ENCODE results near the gene LILRA6.
"Not testable (repeated sequence)": the region's sequence is repeated elsewhere in the genome, so short reads cannot be mapped to it uniquely, and the experiment has no call there.

LILRA6 gene

GRCh38 chr19:54231077-54231931, 11.3 kb downstream of the LILRA6 start:
- DNase-seq (ENCODE audit: low spot score), result peak; percentile 56

GRCh38 chr19:54230031-54230430, 12.6 kb downstream of the LILRA6 start:
- DNase-seq (ENCODE audit: low spot score), result no peak

- no peak for DNase-seq (ENCODE audit: low spot score)
Measured at GRCh38 chr19:54229146-54229545, 13.4 kb downstream of the LILRA6 start.

GRCh38 chr19:54224619-54225018, 18.0 kb downstream of the LILRA6 start:
- not testable (repeated sequence) for DNase-seq (ENCODE audit: low spot score)

- not testable (repeated sequence) for DNase-seq (ENCODE audit: low spot score)
Measured at GRCh38 chr19:54223937-54224281, 18.7 kb downstream of the LILRA6 start.

- not testable (repeated sequence) for DNase-seq (ENCODE audit: low spot score)
Measured at GRCh38 chr19:54223277-54223936, 19.2 kb downstream of the LILRA6 start.

GRCh38 chr19:54222474-54223276, 19.9 kb downstream of the LILRA6 start, which contains the start of gene LILRB3:
Gene LILRB3 (minus strand): TSS chr19:54223007. CDS start chr19:54222976, 31 bp downstream.
- DNase-seq (ENCODE audit: low spot score), result not testable (repeated sequence)

- not testable (repeated sequence) for DNase-seq (ENCODE audit: low spot score)
Measured at GRCh38 chr19:54221947-54222346, 20.6 kb downstream of the LILRA6 start.

- DNase-seq (ENCODE audit: low spot score), result not testable (repeated sequence)
Measured at GRCh38 chr19:54219702-54220101, 22.9 kb downstream of the LILRA6 start.

- no peak for DNase-seq (ENCODE audit: low spot score)
Measured at GRCh38 chr19:54218960-54219661, 23.5 kb downstream of the LILRA6 start.

- no peak for DNase-seq (ENCODE audit: low spot score)
Measured at GRCh38 chr19:54218259-54218658, 24.3 kb downstream of the LILRA6 start.

- not testable (repeated sequence) for DNase-seq (ENCODE audit: low spot score)
Measured at GRCh38 chr19:54217517-54218247, 24.9 kb downstream of the LILRA6 start.

- no peak for DNase-seq (ENCODE audit: low spot score)
Measured at GRCh38 chr19:54216869-54217268, 25.7 kb downstream of the LILRA6 start.

- not testable (repeated sequence) for DNase-seq (ENCODE audit: low spot score)
Measured at GRCh38 chr19:54214734-54215133, 27.9 kb downstream of the LILRA6 start.

- DNase-seq (ENCODE audit: low spot score), result not testable (repeated sequence)
Measured at GRCh38 chr19:54214217-54214616, 28.4 kb downstream of the LILRA6 start.

- DNase-seq (ENCODE audit: low spot score), result no peak
Measured at GRCh38 chr19:54211235-54211634, 31.4 kb downstream of the LILRA6 start.

GRCh38 chr19:54209811-54210494, 32.6 kb downstream of the LILRA6 start:
- DNase-seq (ENCODE audit: low spot score), result no peak

GRCh38 chr19:54209058-54209810, 33.4 kb downstream of the LILRA6 start:
- no peak for DNase-seq (ENCODE audit: low spot score)

- no peak for DNase-seq (ENCODE audit: low spot score)
Measured at GRCh38 chr19:54208784-54209057, 33.9 kb downstream of the LILRA6 start.
